Uterus (tissue), 4 donors: ENCODE results near the gene GREB1. TPM values are rescaled to one million over a fixed set of nuclear protein-coding genes. Genes with fewer than 3 reads are reported as not detected.
A peak's percentile ranks its signal among the peaks of the same experiment; 100 is the strongest.

Experiments used
- DNase-seq, 2 donors: peaks; one replicate each; pipeline ENCODE4 v3.0.0-alpha.2; 2019 to 2020
- H3K27ac ChIP-seq, 2 donors: fragments of 200-600 bp; sonication (generic); 1 replicate in 1 of 2; 2 replicates in 1 of 2; pipeline ENCODE4 v1.5.1; 2016 to 2018
- H3K27me3 ChIP-seq, 2 donors: fragments of 200-600 bp; sonication (generic); one replicate each; pipeline ENCODE4 v1.5.1; 2018 to 2019; ENCODE audit warnings: control low read depth in 1 of 2
- H3K36me3 ChIP-seq, 2 donors: fragments of 200-600 bp; sonication (generic); one replicate each; pipeline ENCODE4 v1.5.1; 2019; ENCODE audit warnings: control low read depth in 1 of 2
- H3K4me1 ChIP-seq, 2 donors: fragments of 200-600 bp; sonication (generic); one replicate each; pipeline ENCODE4 v1.5.1; 2018 to 2019; ENCODE audit warnings: control low read depth in 1 of 2
- H3K4me3 ChIP-seq, 2 donors: fragments of 200-600 bp; sonication (generic); 1 replicate in 1 of 2; 2 replicates in 1 of 2; pipeline ENCODE4 v1.5.1; 2018 to 2019; ENCODE audit warnings: mild to moderate bottlenecking in 1 of 2
- H3K9me3 ChIP-seq, 2 donors: fragments of 200-600 bp; sonication (generic); one replicate each; pipeline ENCODE4 v1.5.1; 2019; ENCODE audit warnings: control low read depth in 1 of 2
- POLR2A ChIP-seq, 2 donors: fragments of 450-650 bp; IDR thresholded peaks; one replicate each; pipeline ENCODE4 v1.6.1; 2016; ENCODE audit warnings: antibody characterized with exemption in 2 of 2, mild to moderate bottlenecking in 1 of 2, moderate library complexity in 1 of 2
- intact Hi-C: fragments of 100-400 bp; cut with DNase I; formaldehyde crosslinking; loops from one replicate; pipeline ENCODE4 v1.15.1; 2023; ENCODE audit warnings: low total_unique reads
- total RNA-seq, 4 donors: library from RNA; depleted of rRNA in 3 of 4; stranded (reverse); fragments of >200 nt in 3 of 4; gene quantifications; one replicate each; pipeline versions ENCODE4 v1.1.0 to v1.2.4, GENCODE V29; 2014 to 2023
- TF ChIP-seq, protein P1 (sequence below), 4 experiments: fragments of 200-600 bp in 2 of 4; fragments of 450-650 bp in 2 of 4; sonication (generic) in 2 of 4; IDR thresholded peaks; one replicate each; pipeline ENCODE4 v1.5.1; 2016 to 2019; ENCODE audit warnings: antibody characterized with exemption in 4 of 4, mild to moderate bottlenecking in 2 of 4, moderate library complexity in 1 of 4
- donor health status: DM: yes; HTN: yes; CAD: no.

GREB1 gene
- total RNA-seq, 4 donors from 2014 or later: 20.3 to 166 (median 78.8) TPM

GRCh38 chr2:11566383-11566782 lies 32.5 kb downstream of the GREB1 start:
- peaks cover 5 to 14% of the 10 kb centered on the region in 2 donors for H3K4me1 ChIP-seq
- no peaks in the 10 kb centered on the region for H3K9me3 ChIP-seq
- H3K4me3 ChIP-seq: no peak overlapping the region
- TF ChIP-seq, protein P1, sequence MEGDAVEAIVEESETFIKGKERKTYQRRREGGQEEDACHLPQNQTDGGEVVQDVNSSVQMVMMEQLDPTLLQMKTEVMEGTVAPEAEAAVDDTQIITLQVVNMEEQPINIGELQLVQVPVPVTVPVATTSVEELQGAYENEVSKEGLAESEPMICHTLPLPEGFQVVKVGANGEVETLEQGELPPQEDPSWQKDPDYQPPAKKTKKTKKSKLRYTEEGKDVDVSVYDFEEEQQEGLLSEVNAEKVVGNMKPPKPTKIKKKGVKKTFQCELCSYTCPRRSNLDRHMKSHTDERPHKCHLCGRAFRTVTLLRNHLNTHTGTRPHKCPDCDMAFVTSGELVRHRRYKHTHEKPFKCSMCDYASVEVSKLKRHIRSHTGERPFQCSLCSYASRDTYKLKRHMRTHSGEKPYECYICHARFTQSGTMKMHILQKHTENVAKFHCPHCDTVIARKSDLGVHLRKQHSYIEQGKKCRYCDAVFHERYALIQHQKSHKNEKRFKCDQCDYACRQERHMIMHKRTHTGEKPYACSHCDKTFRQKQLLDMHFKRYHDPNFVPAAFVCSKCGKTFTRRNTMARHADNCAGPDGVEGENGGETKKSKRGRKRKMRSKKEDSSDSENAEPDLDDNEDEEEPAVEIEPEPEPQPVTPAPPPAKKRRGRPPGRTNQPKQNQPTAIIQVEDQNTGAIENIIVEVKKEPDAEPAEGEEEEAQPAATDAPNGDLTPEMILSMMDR (IDR thresholded peaks at IDR 0.05): no peak
- no peak for TF ChIP-seq POLR2A (IDR thresholded peaks at IDR 0.05)
- no peak for DNase-seq
- intact Hi-C loops: no loop called here
- H3K27me3 ChIP-seq: no peaks in the 10 kb centered on the region
- no peaks in the 10 kb centered on the region for H3K36me3 ChIP-seq
- peak overlapping the region; percentile 53 to 65 for H3K27ac ChIP-seq

GRCh38 chr2:11567631-11568031 lies 33.8 kb downstream of the GREB1 start:
- no peak for TF ChIP-seq POLR2A (IDR thresholded peaks at IDR 0.05)
- TF ChIP-seq, protein P1 (IDR thresholded peaks at IDR 0.05): no peak
- Histone ChIP-seq H3K36me3 (no peaks in the 10 kb centered on the region), H3K27ac (peak overlapping the region; percentile 53 to 65), H3K4me3 (no peak overlapping the region), H3K27me3 (no peaks in the 10 kb centered on the region), H3K4me1 (peaks cover 5 to 14% of the 10 kb centered on the region in 2 donors), H3K9me3 (no peaks in the 10 kb centered on the region)
- intact Hi-C loops: no loop called here
- peak; percentile 38 to 41 for DNase-seq

DNA sequence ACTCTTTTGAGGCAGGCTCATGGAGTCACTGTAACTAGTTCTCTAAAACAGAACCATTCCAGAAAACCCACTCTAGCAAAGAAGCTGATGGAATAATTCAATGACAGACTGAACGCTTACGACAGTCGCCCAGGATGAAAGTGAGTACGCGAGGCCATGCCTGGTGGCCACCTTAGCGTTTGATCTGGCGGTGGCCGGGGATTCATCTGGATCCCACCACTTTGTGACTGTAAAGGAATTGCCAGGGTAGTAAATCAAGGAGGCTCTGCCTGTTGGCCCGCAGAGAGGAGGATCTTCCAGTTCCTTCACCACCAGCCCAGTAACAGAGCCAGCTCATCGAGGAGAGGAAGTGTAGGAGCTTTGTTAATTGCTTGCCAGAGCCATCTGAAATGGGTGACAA lies 34.6 kb downstream of the GREB1 start:
- Histone ChIP-seq H3K36me3 (no peaks in the 10 kb centered on the region), H3K4me3 (no peak overlapping the region), H3K4me1 (peaks cover 5 to 14% of the 10 kb centered on the region in 2 donors), H3K27ac (peak overlapping the region; percentile 5 to 65), H3K9me3 (no peaks in the 10 kb centered on the region), H3K27me3 (no peaks in the 10 kb centered on the region)
- intact Hi-C loops: no loop called here
- DNase-seq: peak; percentile 17
- TF ChIP-seq POLR2A (IDR thresholded peaks at IDR 0.05): no peak
- TF ChIP-seq, protein P1 (IDR thresholded peaks at IDR 0.05): no peak

DNA sequence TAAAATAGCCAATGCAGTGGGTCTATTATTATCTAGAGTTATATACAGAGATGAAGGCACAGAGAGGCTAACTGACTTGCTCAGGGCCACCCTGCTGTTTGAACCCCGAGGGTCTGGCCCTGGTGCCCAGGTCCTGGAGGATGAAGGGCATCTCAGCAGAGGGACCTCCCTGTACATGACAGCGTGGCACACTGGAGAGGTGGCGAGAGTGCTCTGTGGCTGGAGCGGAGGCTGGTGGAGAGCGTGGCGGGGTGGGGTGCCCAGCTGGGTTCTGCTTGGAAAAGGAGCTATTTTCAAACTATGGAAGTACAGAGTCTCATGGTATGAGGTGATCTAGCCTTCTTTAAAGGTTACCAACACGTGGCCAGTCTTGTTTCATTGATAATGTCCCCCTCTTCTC lies 35.8 kb downstream of the GREB1 start:
- H3K27ac ChIP-seq: peak overlapping the region; percentile 5 to 22
- H3K36me3 ChIP-seq: no peaks in the 10 kb centered on the region
- peak; percentile 10 for DNase-seq
- no peaks in the 10 kb centered on the region for H3K27me3 ChIP-seq
- TF ChIP-seq, protein P1 (IDR thresholded peaks at IDR 0.05): no peak
- no peak for TF ChIP-seq POLR2A (IDR thresholded peaks at IDR 0.05)
- no peak overlapping the region for H3K4me3 ChIP-seq
- H3K4me1 ChIP-seq: peaks cover 5 to 14% of the 10 kb centered on the region in 2 donors
- H3K9me3 ChIP-seq: no peaks in the 10 kb centered on the region
- intact Hi-C loops: no loop called here

GRCh38 chr2:11571170-11571569 lies 37.3 kb downstream of the GREB1 start:
- intact Hi-C loops: no loop called here
- H3K4me3 ChIP-seq: no peak overlapping the region
- H3K9me3 ChIP-seq: no peaks in the 10 kb centered on the region
- no peaks in the 10 kb centered on the region for H3K27me3 ChIP-seq
- TF ChIP-seq, protein P1 (IDR thresholded peaks at IDR 0.05): no peak
- TF ChIP-seq POLR2A (IDR thresholded peaks at IDR 0.05): no peak
- H3K4me1 ChIP-seq: peaks cover 5 to 14% of the 10 kb centered on the region in 2 donors
- H3K36me3 ChIP-seq: no peaks in the 10 kb centered on the region
- H3K27ac ChIP-seq: peak overlapping the region; percentile 6 to 57
- DNase-seq: peak in 1 of 2 donors; percentile 50
